ENCODE data around the gene GBP6.
"Not testable (repeated sequence)": the region's sequence is repeated elsewhere in the genome, so short reads cannot be mapped to it uniquely, and the experiment has no call there.

GBP6 gene

GRCh38 chr1:89369331-89369730 is 5.5 kb downstream of the GBP6 start:
- DNase-seq (ENCODE audit: low read depth in 1 of 2, low spot score in 1 of 2) = no peak

DNA sequence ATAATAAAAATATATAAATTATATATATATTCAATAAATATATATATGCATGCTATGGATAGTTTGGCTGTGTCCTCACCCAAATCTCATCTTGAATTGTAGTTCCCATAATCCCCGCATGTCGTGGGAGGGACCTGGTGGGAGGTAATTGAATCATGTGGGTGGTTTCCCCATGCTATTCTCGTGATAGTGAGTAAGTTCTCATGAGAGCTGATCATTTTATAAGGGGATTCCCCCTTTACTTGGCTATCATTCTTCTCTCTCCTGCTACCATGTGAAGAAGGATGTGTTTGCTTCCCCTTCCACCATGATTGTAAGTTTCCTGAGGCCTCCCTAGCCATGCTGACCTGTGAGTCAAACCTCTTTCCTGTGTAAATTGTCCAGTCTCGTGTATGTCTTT is 10.0 kb downstream of the GBP6 start:
- not testable (repeated sequence) for DNase-seq (ENCODE audit: low read depth in 1 of 2, low spot score in 1 of 2)

DNA sequence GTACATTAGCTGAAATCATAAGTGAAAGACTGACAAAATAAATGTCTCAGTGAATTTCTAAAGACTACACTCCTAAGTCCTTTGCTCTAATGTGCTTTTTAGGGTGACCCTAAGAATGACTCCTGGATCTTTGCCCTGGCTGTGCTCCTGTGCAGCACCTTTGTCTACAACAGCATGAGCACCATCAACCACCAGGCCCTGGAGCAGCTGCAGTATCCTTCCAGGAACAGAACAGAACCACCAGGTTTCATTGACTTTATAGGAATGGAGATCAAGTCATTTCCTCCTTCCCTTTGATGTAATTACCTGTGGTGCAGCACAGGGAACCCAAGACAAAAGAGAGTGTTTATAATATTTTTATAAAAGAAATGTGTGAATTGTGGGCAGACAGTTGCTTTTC is 14.1 kb downstream of the GBP6 start:
- no peak for DNase-seq (ENCODE audit: low read depth in 1 of 2, low spot score in 1 of 2)

DNA sequence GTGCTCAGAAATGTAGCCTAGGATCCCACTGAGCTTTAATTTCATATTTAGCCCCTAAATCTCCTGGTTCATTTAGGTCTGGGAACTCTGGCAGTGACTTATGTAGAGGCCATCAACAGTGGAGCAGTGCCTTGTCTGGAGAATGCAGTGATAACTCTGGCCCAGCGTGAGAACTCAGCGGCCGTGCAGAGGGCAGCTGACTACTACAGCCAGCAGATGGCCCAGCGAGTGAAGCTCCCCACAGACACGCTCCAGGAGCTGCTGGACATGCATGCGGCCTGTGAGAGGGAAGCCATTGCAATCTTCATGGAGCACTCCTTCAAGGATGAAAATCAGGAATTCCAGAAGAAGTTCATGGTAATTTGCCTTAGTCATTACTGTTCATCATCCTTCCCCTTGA is 17.8 kb downstream of the GBP6 start:
- no peak for DNase-seq (ENCODE audit: low read depth in 1 of 2, low spot score in 1 of 2)

DNA sequence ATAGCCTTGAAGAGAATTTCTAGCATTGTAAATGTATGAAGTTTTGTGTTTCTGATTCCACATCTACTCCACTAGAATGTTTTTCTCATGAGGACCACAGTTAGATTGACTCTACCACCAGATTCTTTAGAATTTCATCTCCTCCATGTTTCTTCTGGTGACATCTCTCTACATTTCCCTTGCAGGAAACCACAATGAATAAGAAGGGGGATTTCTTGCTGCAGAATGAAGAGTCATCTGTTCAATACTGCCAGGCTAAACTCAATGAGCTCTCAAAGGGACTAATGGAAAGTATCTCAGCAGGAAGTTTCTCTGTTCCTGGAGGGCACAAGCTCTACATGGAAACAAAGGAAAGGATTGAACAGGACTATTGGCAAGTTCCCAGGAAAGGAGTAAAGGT is 18.6 kb downstream of the GBP6 start:
- DNase-seq (ENCODE audit: low read depth in 1 of 2, low spot score in 1 of 2) = no peak

- DNase-seq (ENCODE audit: low read depth in 1 of 2, low spot score in 1 of 2) = no peak
Measured at GRCh38 chr1:89383185-89383584, 19.3 kb downstream of the GBP6 start.

GRCh38 chr1:89390707-89391106 is 26.8 kb downstream of the GBP6 start:
- no peak for DNase-seq (ENCODE audit: low read depth in 1 of 2, low spot score in 1 of 2)

DNA sequence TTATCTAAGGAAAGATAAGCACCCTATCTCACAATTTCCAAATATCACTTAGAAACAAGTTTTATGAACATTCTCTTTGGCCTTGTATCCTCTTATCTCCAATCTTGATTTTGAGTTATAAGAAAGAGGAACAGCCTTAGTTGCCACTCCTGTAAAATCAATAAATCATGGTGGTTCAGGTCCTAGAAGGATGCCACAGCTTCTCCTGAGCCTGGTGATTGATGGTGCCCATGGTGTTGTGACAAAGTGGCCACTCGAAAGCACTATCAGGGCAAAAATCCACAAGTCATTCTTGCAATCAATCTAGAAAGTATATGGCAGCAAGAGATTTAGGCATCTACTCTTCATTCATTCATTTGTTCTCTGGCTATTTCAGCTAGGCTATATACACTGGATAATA is 27.8 kb downstream of the GBP6 start:
- DNase-seq (ENCODE audit: low read depth in 1 of 2, low spot score in 1 of 2) = no peak

DNA sequence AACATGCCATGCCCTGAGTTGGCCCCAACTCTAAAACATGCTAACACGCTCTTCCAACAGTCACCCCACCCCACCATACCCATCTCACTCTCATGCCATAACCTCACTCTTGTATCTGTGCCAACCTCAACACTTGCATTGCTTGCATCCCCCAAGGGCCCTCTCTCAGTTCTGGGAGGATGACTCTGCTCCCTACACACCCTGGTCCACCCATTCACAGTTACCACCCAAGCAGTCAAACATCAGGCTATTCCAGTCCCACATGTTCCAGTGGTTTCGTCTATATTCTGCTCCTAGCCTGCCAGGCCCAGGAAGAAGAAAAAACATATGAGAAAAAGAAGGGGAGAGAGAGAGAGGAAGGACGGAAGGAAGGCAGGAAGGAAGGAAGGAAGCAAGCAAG is 31.0 kb downstream of the GBP6 start:
- no peak for DNase-seq (ENCODE audit: low read depth in 1 of 2, low spot score in 1 of 2)

GRCh38 chr1:89396902-89397301 is 33.0 kb downstream of the GBP6 start:
- DNase-seq (ENCODE audit: low read depth in 1 of 2, low spot score in 1 of 2) = no peak

DNA sequence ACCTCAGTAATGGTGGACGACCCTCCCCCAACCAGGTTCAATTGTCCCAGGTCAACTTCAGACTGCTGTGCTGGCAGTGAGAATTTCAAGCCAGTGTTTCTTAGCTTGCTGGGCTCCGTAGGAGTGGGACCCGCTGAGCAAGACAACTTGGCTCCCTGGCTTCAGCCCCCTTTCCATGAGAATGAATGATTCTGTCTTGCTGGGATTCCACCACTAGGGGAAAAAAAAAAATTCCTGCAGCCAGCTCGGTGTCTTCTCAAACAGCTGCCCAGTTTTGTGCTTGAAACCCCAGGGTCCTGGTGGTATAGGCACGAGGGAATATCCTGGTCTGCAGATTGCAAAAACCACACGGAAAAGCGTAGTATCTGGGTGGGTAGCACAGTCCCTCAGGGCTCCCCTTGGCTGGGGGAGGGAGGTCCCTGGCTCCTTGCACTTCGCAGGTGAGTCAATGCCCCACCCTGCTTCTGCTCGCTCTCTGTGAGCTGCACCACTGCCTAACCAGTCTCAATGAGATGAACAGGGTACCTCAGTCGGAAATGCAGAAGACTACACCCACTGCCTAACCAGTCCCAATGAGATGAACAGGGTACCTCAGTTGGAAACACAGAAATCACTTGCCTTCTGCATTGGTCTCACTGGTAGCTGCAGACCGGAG is 41.5 kb downstream of the GBP6 start:
- DNase-seq (ENCODE audit: low read depth in 1 of 2, low spot score in 1 of 2) = no peak

- DNase-seq (ENCODE audit: low read depth in 1 of 2, low spot score in 1 of 2) = no peak
Measured at GRCh38 chr1:89407360-89407759, 43.5 kb downstream of the GBP6 start.

- not testable (repeated sequence) for DNase-seq (ENCODE audit: low read depth in 1 of 2, low spot score in 1 of 2)
Measured at GRCh38 chr1:89407768-89408167, 43.9 kb downstream of the GBP6 start.

GRCh38 chr1:89425056-89425455 is 61.2 kb downstream of the GBP6 start:
- DNase-seq (ENCODE audit: low read depth in 1 of 2, low spot score in 1 of 2) = no peak

- no peak for DNase-seq (ENCODE audit: low read depth in 1 of 2, low spot score in 1 of 2)
Measured at GRCh38 chr1:89429062-89429461, 65.2 kb downstream of the GBP6 start.

DNA sequence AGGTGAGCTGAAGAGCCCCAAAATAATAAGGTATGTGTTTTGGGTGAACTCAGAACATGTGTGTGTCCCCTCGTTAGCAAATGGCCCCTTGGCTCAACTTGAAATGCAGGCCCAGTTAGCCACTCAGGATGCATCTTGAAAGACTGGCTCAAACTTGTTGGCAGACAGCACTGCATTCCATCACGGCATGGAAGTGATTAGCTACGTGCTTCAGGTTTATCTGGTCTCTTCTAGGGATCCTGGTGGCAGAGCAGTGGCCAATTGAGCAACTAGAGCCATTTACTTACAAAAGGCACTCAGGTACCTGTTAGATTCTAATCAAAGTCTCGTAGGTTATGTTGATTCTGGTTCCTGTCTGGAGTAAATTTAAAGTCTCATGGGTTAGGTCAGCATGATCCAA is 65.8 kb downstream of the GBP6 start:
- not testable (repeated sequence) for DNase-seq (ENCODE audit: low read depth in 1 of 2, low spot score in 1 of 2)

- no peak for DNase-seq (ENCODE audit: low read depth in 1 of 2, low spot score in 1 of 2)
Measured at GRCh38 chr1:89433421-89433820, 69.6 kb downstream of the GBP6 start.

GRCh38 chr1:89434058-89434780 is 70.4 kb downstream of the GBP6 start:
- not testable (repeated sequence) for DNase-seq (ENCODE audit: low read depth in 1 of 2, low spot score in 1 of 2)
